AG09309 (cell line): Measurements from ENCODE around the gene THSD4.
"Not testable (repeated sequence)": the region's sequence is repeated elsewhere in the genome, so short reads cannot be mapped to it uniquely, and the experiment has no call there.

Experiments used
- DNase-seq: peaks from one replicate; pipeline ENCODE4 v3.0.0-alpha.2; 2010; ENCODE audit warnings: low read depth
- H3K4me3 ChIP-seq: 2 replicates; pipeline ENCODE4 v1.5.1; 2011; ENCODE audit warnings: mild to moderate bottlenecking, low read depth, low read length, moderate library complexity; ENCODE audit not compliant: control insufficient read depth
- CTCF ChIP-seq: IDR thresholded peaks from 2 replicates; pipeline ENCODE4 v1.5.1; 2011; ENCODE audit warnings: mild to moderate bottlenecking, low read depth, low read length, inconsistent platforms; ENCODE audit not compliant: insufficient read depth, control insufficient read depth; ENCODE audit errors: missing control alignments

THSD4 gene

DNA sequence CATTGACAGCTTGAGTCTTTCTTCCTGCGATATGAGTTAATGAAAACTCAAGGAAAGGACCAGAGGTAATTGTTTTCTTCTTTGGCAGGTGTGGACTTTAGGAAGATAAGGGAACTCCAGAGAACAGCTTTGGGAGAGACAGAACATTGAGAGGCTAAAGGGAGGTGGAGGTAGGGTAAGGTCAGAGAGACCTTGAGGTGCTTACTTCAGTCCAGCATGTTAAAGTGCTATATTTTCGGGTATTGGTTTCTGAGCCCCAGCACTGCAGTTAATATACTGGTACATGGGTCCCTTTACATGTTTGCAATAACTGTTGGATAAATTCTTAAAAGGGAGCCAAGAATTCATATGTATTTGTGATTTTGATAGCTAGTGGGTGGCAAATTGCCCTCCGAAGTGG is 322.1 kb downstream of the THSD4 start:
- DNase-seq: no peak
- TF ChIP-seq CTCF: no peak
- no peak overlapping the region for H3K4me3 ChIP-seq

- DNase-seq: no peak
- no peak for TF ChIP-seq CTCF
- no peak overlapping the region for H3K4me3 ChIP-seq
Observed at GRCh38 chr15:71437919-71438318, 322.6 kb downstream of the THSD4 start.

GRCh38 chr15:71439478-71439877 is 324.2 kb downstream of the THSD4 start:
- not testable (repeated sequence) for H3K4me3 ChIP-seq, DNase-seq

DNA sequence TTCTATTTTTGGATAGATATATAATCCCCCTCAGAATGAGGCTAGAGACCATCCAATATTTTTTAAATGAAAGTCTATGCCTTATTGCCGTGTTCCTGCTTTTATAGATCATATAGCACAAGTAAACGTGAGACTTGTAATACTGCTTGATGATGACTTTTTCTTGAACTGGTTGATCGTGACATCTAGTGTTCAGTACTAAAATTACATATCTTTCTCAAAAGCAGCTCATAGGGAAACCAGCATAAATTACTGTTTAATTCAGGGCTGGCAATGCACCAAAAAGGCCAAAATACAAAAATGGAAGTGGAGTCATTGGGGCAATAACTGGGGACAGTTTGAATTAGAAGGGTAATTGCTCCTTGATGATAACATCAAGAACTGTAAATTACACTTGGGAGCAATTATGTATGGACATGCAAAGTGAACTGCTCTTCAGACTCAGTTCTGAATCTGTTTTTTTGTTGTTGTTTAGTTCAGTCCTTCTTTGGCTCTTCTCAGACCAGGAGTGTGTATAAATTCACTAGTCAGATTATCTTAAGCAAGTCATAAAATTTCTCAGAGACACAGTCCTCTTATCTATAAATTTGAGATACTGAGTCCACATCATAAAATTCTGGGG is 325.3 kb downstream of the THSD4 start:
- TF ChIP-seq CTCF: peak; percentile 43
- no peak overlapping the region for H3K4me3 ChIP-seq
- DNase-seq: peak; percentile 51

DNA sequence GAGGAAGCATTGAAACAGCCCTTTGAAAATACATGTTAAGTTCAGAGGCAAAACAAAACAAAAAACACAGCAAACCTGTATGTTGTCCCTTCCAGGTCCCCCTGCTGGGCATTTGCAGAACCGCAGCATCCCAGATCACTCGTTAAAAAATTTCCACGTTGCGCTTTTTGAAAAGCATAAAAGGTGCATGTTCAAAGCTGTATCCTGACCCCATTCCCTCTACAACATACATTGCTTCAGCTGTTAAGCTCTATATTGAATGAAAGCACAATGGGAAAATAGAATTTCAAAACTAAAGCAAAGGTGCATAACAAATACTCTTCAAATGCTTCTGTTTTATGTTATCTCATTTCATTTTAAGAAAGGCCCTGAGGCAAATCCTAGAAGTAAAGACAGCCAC is 328.3 kb downstream of the THSD4 start:
- no peak overlapping the region for H3K4me3 ChIP-seq
- peak; percentile 85 for TF ChIP-seq CTCF
- no peak for DNase-seq

GRCh38 chr15:71444032-71444810 is 328.9 kb downstream of the THSD4 start:
- H3K4me3 ChIP-seq: no peak overlapping the region
- DNase-seq: no peak
- TF ChIP-seq CTCF: no peak

DNA sequence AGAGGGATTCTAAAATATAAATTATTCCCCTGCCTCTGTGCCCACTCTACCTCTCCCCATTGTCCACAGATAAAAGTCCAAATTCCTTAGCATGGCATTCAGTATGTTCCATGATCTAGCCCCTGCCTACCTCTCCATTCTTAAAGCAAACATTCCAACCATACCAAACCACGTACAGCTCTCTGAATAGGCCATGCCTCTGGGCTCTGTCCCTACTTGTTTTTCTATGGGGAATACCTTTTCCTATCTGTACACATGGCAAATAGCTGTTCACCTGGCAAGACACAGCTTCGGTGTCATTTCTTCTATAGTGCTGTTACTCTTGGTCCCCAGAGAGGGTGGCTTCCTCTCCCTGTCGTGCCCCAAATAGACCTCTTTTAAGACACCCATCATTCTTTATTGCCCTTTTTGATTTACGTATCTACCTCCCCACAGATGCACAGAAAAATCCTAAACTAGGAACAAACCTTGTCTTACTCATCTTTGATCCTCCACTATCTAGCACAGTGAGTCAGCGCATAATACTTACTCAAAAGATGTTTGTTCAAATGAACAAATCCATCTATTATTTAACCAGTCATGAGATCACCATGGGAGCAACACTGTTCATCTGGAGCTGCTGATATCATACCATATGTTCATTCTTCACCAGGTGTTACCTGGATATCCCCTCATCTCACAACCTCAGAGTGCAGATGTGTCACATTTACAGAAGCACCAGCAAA is 329.8 kb downstream of the THSD4 start:
- no peak for TF ChIP-seq CTCF
- DNase-seq: no peak
- no peak overlapping the region for H3K4me3 ChIP-seq
